HEK293T (cell line): ENCODE results near the gene PPP4R3B.

Experiments used
- ARNT ChIP-seq: fragments of 450-650 bp; IDR thresholded peaks from 2 replicates; pipeline ENCODE4 v1.6.1; 2017; ENCODE audit warnings: mild to moderate bottlenecking
- BHLHE40 ChIP-seq: fragments of 450-650 bp; IDR thresholded peaks from 2 replicates; pipeline ENCODE4 v1.6.1; 2016; ENCODE audit warnings: mild to moderate bottlenecking, moderate library complexity, borderline replicate concordance
- ELF4 ChIP-seq: fragments of 450-650 bp; IDR thresholded peaks from 2 replicates; pipeline ENCODE4 v1.6.1; 2017; ENCODE audit warnings: antibody characterized with exemption
- FOXM1 ChIP-seq: fragments of 450-650 bp; IDR thresholded peaks from 2 replicates; pipeline ENCODE4 v1.6.1; 2017; ENCODE audit warnings: mild to moderate bottlenecking, borderline replicate concordance
- HDGF ChIP-seq: fragments of 450-650 bp; IDR thresholded peaks from 2 replicates; pipeline ENCODE4 v1.6.1; 2017; ENCODE audit warnings: antibody characterized with exemption, borderline replicate concordance
- NFRKB ChIP-seq: fragments of 450-650 bp; IDR thresholded peaks from 2 replicates; pipeline ENCODE4 v1.6.1; 2016; ENCODE audit warnings: mild to moderate bottlenecking, moderate library complexity
- SP1 ChIP-seq: fragments of 450-650 bp; IDR thresholded peaks from 2 replicates; pipeline ENCODE4 v1.6.1; 2017
- SUZ12 ChIP-seq: fragments of 450-650 bp; IDR thresholded peaks from 2 replicates; pipeline ENCODE4 v1.6.1; 2016; ENCODE audit warnings: mild to moderate bottlenecking
- TARDBP ChIP-seq: fragments of 450-650 bp; IDR thresholded peaks from 2 replicates; pipeline ENCODE4 v1.6.1; 2016

GRCh38 chr2:55627915-55628314 is 10.5 kb upstream of the PPP4R3B start:
- TF ChIP-seq SUZ12 (no peak), NFRKB (no peak), FOXM1 (no peak), ARNT (no peak), BHLHE40 (no peak), HDGF (no peak), TARDBP (no peak), ELF4 (no peak), SP1 (no peak)
